GM18907 (cell line): ENCODE results near the gene ADRA2A.

Experiments
- ATAC-seq: cut with Tn5 transposase; IDR thresholded peaks from one replicate; pipeline ENCODE4 v1.9.1; 2021; ENCODE audit warnings: mild to moderate bottlenecking, moderate library complexity; ENCODE audit not compliant: unreplicated experiment

Gene ADRA2A

DNA sequence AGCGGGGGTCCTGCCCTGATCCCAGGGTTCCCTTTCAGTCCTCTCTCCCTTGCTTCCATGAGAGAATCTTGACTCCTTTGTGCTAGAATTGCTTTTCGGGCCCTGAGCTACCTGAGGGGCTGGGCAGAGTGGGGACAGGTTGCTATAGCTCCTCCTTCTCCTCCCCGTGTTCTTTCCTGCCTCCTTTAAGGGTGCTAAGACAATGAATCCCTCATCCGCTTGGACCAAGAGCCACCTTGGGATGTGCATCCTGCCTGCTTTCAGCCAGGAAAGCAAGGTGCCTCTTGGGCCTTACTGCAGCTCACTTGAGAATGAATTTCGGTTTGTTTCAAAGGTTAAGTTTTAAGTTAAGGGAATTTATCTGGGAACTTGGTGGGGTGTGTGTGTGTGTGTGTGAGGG is 53.6 kb downstream of the ADRA2A start:
- no peak for ATAC-seq
